GM21526 (cell line): ENCODE results near the gene MRPL22.
"Not testable (repeated sequence)": the region's sequence is repeated elsewhere in the genome, so short reads cannot be mapped to it uniquely, and the experiment has no call there.

Experiments used
- ATAC-seq: cut with Tn5 transposase; IDR thresholded peaks from one replicate; pipeline ENCODE4 v1.9.1; 2021; ENCODE audit warnings: moderate library complexity; ENCODE audit not compliant: unreplicated experiment, low FRiP score

Gene MRPL22

DNA sequence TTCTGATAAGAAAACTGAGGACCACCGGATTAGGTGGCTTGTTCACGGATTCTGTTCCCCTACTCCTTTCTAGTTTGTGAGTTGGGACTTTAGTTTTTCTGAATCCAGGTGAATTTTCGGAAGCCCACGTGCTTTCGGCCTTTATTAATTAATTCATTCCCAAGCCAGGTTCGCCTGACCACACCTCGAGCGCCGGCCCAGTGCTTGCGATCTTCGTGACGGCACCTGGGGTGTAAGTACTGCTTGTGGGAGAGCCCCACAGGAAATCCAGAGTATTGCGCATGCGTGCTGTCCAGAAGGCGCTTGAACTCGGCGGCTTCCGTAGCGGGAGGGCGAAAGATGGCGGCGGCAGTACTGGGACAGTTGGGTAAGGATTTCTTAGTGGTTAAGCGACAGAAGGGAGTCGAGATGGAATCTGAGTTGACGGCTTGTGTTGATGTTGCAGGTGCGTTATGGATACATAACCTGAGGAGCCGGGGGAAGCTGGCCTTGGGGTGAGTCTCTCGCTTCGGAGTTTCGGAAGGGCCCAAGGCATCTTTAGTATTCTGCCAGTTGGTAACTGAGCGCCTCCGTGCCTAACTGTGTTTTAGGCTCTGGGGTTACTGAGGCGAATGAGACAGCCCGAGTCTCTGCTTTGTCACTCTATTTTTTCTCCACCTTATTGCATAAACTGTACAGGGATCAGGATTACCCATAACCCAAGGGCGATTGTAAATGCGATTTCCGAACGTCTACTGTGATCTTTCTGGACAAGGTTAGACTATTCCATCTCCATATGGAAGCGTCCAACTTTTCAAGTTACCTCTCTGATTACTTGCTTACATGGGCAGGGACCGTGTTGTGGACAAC, at the start of gene MRPL22:
TSS of gene MRPL22 (plus strand) at position 302 of the 849 bp plus-strand sequence. CDS start at position 340, 38 bp downstream.
- peak; percentile 46 for ATAC-seq

DNA sequence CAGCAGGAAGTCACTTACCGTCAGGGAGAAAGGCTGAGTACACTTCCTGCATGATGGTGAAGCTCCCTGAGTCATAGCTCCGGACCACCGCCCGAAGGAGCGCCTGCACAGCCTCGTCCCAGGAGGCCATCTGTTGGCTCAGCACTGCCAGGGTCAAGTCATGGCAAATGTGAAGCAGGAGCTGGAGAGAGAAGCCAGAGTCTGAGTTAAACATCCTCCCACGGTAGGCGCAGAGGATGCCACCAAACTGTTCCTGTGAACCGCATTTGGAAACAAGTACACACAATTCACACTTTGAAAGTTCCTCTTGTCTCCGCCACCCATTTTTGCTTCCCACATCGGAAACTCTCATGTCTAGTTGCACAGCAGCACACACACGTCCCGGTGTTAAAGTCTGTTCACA, 48.5 kb upstream of the MRPL22 start:
- ATAC-seq, result no peak

DNA sequence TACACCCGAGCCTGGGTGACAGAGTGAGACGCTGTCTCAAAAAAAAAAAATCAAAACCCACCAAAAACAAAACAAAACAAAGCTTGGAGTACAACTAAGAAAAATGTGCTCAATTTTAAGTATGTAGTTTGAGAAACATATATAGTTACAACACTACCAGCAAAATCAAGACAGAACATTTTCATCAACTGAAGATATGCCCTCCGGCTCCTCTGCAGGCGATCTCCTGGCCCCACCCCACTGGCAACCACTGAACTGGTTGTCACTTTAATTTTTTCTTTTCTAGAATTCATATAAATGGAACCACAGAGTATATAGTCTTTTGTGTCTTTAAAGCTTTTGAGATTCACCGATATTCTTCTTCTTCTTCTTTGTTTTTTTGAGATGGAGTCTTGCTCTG, 47.5 kb upstream of the MRPL22 start:
- no peak for ATAC-seq

DNA sequence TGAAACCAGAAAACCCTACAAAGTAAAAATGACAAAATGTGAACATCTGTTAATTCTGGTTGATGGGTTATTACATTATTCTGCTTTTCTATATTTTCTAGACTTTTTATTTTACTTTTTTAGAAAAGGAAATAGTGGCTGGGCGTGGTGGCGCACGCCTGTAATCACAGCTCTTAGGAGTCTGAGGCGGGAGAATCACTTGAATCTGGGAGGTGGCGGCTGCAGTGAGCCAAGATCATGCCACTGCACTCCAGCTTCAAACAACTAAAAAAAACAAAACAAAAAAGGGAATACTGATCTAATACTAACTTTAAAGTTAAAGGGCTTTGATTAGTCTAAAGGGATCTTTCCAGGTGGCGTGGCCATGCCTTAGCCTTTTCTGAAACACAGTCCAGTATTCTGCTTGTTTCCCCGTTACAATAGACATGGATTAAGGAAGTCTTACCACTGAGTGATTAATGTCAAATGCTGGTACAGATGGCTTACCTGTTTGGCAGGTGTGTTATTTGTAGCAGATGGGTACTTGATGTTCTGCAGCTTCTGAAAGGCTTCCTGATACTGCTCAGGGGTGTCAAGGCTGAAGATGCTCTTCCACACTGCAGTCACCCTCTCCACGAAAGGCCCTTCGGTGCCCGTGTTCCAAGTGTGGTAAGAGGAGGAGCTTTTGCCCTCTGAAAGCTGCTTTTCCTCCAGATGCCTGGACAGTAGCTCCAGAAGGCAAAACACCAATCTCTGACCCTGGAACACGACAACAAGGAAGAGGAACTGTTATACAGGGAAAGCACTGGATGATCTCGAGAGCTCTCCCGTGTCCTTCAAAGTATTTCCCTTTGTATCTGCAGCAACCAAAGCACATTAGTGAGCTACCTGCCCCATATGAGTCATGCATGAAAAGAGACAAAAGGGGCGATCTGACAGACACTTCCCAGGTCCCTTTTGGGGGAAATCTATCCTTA, 45.0 kb upstream of the MRPL22 start:
- no peak for ATAC-seq

DNA sequence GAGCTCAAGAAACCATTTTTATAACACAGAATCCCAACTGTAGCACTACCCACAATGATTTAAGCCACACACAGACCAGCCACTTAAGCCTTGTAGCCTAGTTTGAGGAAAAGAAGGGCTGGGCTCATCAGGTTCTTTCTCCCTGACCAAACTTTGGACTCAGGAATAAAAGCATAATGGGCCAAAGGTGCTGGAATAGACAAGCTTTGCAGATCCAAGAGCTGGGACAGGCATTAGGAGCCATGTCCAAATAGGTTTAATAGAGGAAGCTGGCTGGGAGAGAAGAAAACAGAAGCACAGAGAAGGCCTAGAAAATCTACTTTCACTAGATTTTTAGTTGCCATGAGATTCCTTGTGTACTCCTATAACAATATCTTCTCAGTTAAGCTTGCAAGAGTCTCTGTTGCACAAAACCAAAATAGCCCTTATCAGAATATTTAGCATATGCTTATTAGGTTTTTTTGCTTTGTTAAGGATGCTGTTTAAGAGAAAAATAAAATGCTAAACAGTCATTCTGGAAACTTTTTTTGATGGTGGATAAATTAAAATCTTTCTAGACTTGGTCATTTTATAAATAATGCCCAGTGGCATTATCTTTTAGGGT, 44.2 kb upstream of the MRPL22 start:
- no peak for ATAC-seq

DNA sequence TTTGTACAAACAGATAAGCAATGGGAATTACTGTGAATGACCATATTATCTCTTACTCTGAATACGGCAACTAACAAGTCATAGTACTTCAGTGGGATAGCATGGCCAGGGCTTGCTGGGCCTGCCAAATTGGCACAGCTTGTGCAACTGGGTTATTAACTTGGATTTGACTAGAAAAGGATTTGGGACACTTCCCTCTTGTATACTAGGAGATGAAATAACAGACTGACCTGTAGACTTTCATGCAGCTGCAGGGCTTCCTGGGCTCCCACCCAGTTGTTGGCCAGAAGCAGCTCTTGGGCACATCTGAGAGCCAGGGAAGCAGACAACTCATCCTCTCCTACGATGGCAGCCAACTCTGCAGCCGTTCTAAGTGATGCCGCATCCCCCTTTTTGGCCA, 42.7 kb upstream of the MRPL22 start:
- no peak for ATAC-seq

DNA sequence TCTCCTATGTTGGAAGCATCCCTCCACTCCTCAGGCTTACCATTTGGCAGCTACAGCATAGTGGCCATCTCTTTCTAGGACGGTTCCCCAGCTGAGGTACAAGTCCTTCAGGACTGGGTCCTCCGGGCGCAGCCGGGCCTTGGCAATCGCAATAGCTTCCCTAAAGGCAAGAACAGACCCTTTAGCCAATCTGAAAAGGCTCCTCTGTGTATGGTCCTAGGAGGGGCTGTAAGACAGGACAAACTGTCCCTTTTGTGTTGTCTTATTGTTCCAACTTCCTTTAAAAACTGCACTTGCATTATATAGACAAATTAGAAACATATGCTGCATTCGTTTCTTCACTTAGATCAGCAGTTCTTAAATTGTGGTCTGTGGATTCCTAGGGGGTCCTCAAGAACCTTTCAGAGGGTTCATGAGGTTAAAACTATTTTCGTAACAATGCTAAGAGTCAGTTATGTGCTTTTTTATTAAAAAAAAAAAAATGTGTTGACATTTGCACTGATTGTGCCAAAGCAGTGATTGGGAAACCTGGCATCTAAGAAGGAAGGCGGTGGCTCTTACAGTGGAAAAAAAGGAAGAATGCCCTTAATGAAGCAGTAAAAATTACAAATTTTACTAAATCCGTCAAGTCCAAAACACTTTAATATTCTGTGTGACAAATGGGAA, 41.6 kb upstream of the MRPL22 start:
- no peak for ATAC-seq

DNA sequence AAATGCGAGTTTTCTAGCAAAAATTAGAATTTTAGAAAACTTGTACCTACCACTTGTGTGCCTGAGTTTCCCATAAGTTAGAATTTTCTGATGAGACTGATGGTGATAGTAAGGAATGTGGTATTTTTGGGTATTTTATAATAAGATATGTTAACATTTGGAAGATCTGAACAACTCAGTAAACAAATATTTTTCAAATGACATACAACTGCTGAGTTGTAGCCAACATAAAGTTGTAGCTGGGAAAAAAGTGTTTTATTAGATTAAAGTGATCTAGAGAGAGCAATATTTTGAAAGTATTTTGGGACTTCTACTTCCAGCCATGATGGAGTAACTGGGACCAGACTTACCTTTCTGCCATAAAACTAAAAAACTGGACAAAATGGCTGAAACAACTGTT, 40.8 kb upstream of the MRPL22 start:
- no peak for ATAC-seq

DNA sequence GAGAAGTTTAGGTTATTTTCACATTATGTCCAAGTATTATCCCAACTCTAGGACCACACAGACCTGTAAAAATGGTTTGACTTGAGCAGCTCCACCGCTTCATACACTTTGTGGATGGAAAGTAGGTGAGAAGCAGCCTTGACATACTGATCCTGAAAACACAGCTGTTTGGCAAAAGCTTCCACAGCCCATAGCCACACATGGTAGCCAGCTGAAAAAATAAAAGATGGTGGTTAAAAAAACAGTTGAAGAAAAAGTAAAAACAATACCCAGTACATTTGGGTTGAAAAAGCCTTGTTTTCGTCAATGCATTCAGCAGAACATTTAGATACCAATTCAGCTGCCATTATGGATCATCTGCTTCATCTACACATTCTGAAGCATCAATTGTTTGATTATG, 39.6 kb upstream of the MRPL22 start:
- no peak for ATAC-seq

DNA sequence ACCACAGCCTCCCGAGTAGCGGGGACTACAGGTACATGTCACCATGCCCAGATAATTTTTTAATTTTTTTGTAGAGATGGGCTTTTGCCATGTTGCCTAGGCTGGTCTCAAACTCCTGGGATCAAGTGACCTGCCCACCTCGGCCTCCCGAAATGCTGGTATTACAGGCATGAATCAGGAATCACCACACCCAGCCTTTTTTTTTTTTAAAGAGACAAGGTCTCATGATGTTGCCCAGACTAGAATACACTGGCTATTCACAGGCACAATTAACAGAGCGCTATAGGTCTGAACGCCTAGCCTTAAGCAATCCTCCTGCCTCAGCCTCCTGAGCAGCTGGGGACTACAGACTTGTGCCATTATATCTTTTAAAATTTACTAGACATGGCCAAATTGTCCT, 39.0 kb upstream of the MRPL22 start:
- ATAC-seq, result no peak

DNA sequence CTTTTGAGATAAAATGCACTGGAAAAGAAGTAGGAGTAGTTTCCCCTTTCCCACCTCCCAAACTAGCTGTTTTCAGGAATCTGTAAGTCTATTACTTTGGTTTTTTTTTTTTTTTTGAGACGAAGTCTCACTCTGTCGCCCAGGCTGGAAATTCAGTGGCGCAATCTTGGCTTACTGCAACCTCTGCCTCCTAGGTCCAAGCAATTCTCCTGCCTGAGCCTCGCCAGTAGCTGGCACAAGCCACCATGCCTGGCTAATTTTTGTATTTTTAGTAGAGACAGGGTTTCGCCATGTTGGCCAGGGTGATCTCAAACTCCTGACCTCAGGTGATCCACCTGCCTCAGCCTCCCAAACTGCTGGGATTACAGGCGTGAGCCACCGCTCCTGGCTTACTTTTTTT, 35.3 kb upstream of the MRPL22 start:
- ATAC-seq, result not testable (repeated sequence)

DNA sequence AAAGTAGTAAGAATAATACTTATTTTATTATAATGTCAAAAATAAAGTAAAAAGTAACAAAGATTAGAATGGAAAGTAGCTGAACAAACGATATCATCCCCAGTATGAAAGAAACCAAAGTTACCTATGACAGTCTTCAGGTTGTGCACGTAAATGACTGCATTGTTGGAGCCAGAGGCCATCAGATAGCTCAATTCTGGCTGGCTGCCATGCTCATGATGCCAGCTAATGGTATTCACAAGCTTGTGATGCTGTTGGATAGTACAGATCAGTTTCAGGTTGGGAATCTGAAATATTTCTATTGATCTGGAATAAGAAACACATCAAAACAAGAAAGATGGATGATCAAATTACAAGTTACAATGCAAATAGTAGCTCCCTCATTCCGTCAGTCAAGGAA, 24.0 kb upstream of the MRPL22 start:
- no peak for ATAC-seq

DNA sequence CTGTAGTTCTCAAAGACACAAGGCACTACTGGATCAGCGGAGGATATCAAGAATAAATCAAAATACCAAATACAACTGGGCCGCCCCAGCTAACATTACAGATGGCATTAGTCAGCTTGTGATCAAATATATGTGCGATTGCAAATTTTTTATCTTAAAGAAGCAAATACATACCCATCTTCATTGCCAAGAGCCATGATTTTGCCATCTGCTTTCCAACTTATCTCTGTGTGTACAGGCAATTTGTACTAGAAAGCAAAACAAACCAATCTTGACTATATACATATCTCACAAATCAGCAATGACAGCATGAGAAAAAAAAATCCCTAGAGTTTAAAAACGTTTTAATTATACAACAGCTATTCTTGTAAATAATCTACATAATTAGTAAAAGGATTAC, 23.1 kb upstream of the MRPL22 start:
- ATAC-seq, result no peak

DNA sequence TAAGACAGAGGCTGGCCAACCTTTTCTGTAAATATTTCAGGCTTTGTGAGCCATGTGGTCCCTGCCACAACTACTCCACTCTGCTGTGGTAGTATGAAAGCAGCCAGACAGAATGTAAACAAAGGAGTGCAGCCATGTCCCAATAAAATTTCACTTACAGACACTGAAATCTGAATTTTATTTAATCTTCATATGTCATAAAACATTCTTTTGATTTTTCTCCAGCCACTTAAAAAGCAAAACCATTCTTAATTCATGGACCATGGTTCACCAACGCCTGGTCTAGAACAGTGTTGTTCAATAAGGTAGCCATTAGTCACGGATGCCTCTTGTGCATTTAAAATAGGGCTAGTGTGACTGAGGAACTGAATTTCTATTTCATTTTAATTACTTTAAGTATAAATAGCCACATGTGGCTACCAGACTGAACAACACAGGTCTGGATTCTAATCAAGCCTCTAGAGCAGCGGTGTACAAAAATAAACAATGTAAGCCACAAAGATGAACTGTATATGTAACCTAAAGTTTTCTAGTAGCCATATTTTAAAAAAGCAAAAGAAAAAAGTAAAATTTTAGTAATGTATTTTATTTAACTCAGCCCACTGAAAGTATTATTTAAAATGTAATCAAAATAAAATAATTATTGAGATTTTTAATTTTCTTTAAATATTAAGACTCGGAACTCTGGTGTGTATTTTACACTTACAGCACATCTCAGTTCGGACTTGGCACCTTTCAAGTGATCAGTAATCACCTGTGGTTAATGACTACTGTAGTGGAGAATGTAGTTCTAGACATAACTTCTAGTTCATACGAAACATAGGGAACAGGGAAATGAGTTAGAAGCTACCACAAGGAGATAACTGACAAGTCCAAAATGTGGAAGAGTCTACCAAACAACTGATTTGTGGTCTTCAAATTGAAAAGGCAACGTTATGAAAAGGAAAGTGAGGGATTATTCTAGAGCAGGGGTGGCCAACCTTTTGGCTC, 17.1 kb upstream of the MRPL22 start:
- ATAC-seq, result no peak

DNA sequence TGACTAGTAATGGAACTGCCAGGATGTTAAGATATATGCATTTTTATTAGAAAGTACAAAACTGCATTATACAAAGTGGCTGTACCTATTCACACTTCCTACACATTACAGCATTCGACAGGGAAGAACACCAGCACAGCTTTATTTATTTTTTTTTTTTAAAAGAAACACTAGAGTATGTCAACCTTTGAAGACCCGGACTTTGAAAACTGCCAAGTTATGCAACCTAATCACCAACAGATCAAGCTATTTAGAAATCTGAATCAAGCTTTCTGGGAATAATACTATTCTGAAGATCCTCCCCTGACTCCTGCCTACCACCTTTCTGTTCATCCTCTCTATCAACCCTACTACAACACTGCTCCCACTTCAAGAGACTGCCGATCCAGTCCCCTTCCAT, 7.3 kb upstream of the MRPL22 start:
- no peak for ATAC-seq

DNA sequence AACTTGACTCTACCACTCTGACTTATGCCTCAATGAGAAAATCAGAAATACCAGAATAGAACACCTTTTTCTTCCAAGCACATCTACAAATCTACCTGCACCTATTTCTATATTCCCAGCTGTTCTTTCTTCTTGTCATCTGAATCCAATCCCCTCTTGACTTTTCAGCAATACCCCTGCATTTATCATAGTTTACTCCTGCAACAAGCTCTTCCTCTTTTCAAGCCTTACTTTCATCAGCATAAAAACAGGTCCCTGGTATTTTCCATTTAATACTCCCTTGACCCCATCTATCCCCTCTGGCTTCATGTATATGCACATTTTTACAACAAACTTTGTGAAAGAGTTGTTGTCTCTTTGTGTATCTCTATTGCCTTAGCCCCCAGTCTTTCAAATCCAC, 6.0 kb upstream of the MRPL22 start:
- ATAC-seq, result no peak

DNA sequence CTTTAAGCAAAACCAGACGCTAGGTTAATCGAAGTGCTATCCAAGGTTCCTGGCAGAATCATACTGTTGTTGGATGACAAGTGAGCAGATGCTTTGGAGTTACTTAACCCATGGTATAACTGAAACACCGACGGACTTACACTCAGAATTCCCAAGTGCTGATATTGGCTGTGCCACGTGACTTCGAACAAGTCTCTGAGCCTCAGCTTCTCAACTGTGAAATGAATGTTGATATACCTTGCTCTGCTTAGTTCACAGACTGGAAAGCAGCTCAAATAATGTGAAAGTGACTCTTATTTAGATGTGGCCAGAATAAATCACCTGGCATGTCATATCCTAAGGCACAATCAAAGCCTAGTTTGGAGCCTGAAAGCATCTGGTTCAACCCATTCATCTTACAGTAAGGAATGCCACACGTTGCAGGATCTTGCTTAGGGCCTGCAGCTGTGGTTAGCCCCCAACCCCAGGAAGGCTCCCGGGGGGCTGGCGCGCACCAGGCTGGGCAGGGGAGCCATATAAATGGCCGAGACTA, 3.6 kb upstream of the MRPL22 start:
- ATAC-seq, result no peak

DNA sequence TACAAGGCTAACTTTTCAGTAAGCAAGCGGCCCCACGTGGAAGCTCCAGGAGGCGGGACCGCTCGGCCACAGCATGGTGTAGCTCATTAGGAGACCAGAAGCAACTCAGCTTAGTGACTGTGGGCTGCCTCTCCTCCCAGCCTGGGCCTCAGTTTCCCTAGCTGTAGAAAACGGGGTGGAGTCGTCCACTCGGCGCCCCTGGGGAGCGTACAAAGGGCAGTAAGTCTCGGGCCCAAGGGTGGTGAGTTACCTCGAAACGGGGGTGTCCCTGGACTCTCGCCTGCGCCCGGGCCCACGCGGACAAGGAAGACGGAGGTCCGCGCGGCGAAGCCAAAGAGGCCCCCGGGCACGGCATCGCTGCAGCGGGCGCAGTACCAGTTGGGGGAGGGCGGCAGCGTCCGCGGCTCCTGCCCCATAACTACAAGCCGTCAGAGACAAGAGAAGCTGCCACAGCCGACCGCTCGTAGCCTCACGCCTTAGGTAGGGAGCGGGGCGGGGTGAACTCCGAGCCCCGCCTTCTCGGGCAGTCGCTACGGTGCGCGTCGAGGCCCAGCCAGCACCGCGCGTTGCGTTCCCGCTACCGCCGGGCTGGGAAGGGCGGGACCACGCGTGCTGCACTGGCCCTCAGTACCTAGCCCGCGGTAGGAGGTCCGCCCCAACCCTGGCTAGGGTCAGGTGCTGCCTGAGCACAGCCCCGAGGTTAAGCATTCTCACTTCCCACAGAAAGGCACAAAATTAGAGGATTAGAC, 3.0 kb upstream of the MRPL22 start, which contains the start of gene GEMIN5:
TSS of gene GEMIN5 (minus strand) at position 494 of the 749 bp plus-strand sequence. CDS start at position 416, 78 bp downstream.
- peak; percentile 87 for ATAC-seq
